Measurements from ENCODE around the gene C10orf62. TPM values are rescaled to one million over a fixed set of nuclear protein-coding genes. Genes with fewer than 3 reads are reported as not detected.

Gene C10orf62
- total and polyA plus RNA-seq, 2 of the 13 experiments (the other 11 are each of a cell fraction or from before 2014, with no cell fraction given): 0.61 to 1.6 TPM

DNA sequence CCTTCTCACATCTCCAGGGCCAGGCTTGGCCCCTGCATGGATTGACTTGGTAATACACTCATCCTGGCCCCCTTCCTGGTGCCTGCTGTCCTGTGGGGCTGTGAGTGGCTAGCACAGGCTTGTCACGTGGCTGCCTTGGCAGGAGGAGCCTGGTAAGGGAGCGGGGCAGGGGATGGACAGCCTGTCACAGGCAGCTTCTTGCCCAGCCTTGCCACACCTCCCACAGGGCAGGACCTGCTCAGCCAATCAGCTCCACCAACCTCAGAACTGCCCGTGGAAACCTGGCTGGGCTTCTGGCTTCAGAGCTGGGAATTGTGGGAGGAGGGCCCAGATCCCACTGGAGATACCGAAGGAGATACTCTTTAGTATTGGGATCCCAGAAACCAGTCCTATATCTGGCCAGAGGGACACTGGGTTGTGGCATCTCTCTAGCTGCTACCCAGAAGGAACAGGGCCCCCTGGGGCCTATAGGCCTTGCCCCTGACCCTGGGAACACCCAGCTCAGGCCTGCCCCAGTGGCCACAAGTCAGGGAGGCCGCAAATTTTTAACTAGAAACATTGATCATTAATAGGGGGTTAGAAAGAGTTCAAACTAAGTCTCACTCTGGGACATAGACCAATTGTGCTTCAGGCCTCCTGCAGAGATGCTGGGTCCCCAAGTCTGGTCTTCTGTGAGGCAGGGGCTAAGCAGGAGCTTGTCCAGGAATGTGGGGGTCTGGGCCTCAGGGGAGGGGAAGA lies 5.3 kb upstream of the C10orf62 start, which contains the start of gene HOGA1 (continued):
- TF ChIP-seq ZNF674 (CRISPR knock-in tag; IDR thresholded peaks at IDR 0.05; ENCODE audit: low read depth) (no peak), RELA (CRISPR knock-in tag; IDR thresholded peaks at IDR 0.05) (no peak), HOXA5 (CRISPR knock-in tag; IDR thresholded peaks at IDR 0.05) (no peak), POGZ (CRISPR knock-in tag; IDR thresholded peaks at IDR 0.05) (peak; percentile 74), ZNF292 (CRISPR knock-in tag; IDR thresholded peaks at IDR 0.05; ENCODE audit: borderline replicate concordance, low read depth) (peak; percentile 57; the same call in 1 of the 2 replicates), FIP1L1 (IDR thresholded peaks at IDR 0.05; ENCODE audit: borderline replicate concordance, insufficient read depth, low read depth, low read length) (no peak), ZFY (CRISPR knock-in tag; IDR thresholded peaks at IDR 0.05) (peak; percentile 79), BHLHE40 (IDR thresholded peaks at IDR 0.05; ENCODE audit: low read length) (0 out of 2 replicates have a peak, but pooled peaks have one; percentile 40), ZNF605 (CRISPR knock-in tag; IDR thresholded peaks at IDR 0.05) (peak; percentile 74), MEIS1 (CRISPR knock-in tag; IDR thresholded peaks at IDR 0.05; ENCODE audit: borderline replicate concordance) (peak; percentile 42; the same call in 1 of the 2 replicates)
- TF ChIP-seq, protein P1, sequence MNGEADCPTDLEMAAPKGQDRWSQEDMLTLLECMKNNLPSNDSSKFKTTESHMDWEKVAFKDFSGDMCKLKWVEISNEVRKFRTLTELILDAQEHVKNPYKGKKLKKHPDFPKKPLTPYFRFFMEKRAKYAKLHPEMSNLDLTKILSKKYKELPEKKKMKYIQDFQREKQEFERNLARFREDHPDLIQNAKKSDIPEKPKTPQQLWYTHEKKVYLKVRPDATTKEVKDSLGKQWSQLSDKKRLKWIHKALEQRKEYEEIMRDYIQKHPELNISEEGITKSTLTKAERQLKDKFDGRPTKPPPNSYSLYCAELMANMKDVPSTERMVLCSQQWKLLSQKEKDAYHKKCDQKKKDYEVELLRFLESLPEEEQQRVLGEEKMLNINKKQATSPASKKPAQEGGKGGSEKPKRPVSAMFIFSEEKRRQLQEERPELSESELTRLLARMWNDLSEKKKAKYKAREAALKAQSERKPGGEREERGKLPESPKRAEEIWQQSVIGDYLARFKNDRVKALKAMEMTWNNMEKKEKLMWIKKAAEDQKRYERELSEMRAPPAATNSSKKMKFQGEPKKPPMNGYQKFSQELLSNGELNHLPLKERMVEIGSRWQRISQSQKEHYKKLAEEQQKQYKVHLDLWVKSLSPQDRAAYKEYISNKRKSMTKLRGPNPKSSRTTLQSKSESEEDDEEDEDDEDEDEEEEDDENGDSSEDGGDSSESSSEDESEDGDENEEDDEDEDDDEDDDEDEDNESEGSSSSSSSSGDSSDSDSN (CRISPR knock-in tag; IDR thresholded peaks at IDR 0.05): peak; percentile 34; the same call in 1 of the 2 replicates
- TF ChIP-seq, protein P2, sequence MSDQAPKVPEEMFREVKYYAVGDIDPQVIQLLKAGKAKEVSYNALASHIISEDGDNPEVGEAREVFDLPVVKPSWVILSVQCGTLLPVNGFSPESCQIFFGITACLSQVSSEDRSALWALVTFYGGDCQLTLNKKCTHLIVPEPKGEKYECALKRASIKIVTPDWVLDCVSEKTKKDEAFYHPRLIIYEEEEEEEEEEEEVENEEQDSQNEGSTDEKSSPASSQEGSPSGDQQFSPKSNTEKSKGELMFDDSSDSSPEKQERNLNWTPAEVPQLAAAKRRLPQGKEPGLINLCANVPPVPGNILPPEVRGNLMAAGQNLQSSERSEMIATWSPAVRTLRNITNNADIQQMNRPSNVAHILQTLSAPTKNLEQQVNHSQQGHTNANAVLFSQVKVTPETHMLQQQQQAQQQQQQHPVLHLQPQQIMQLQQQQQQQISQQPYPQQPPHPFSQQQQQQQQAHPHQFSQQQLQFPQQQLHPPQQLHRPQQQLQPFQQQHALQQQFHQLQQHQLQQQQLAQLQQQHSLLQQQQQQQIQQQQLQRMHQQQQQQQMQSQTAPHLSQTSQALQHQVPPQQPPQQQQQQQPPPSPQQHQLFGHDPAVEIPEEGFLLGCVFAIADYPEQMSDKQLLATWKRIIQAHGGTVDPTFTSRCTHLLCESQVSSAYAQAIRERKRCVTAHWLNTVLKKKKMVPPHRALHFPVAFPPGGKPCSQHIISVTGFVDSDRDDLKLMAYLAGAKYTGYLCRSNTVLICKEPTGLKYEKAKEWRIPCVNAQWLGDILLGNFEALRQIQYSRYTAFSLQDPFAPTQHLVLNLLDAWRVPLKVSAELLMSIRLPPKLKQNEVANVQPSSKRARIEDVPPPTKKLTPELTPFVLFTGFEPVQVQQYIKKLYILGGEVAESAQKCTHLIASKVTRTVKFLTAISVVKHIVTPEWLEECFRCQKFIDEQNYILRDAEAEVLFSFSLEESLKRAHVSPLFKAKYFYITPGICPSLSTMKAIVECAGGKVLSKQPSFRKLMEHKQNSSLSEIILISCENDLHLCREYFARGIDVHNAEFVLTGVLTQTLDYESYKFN (CRISPR knock-in tag; conservative IDR thresholded peaks at IDR 0.05): peak; percentile 41; the same call in 1 of the 2 replicates
- TF ChIP-seq, protein P3, sequence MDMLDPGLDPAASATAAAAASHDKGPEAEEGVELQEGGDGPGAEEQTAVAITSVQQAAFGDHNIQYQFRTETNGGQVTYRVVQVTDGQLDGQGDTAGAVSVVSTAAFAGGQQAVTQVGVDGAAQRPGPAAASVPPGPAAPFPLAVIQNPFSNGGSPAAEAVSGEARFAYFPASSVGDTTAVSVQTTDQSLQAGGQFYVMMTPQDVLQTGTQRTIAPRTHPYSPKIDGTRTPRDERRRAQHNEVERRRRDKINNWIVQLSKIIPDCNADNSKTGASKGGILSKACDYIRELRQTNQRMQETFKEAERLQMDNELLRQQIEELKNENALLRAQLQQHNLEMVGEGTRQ (IDR thresholded peaks at IDR 0.05; ENCODE audit: low read depth, low read length): peak; percentile 86
- TF ChIP-seq, protein P3 (CRISPR knock-in tag; IDR thresholded peaks at IDR 0.05; ENCODE audit: borderline replicate concordance): peak; percentile 92; the same call in 1 of the 2 replicates
- TF ChIP-seq, protein P4, sequence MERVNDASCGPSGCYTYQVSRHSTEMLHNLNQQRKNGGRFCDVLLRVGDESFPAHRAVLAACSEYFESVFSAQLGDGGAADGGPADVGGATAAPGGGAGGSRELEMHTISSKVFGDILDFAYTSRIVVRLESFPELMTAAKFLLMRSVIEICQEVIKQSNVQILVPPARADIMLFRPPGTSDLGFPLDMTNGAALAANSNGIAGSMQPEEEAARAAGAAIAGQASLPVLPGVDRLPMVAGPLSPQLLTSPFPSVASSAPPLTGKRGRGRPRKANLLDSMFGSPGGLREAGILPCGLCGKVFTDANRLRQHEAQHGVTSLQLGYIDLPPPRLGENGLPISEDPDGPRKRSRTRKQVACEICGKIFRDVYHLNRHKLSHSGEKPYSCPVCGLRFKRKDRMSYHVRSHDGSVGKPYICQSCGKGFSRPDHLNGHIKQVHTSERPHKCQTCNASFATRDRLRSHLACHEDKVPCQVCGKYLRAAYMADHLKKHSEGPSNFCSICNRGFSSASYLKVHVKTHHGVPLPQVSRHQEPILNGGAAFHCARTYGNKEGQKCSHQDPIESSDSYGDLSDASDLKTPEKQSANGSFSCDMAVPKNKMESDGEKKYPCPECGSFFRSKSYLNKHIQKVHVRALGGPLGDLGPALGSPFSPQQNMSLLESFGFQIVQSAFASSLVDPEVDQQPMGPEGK (CRISPR knock-in tag; IDR thresholded peaks at IDR 0.05): peak; percentile 48; the same call in 1 of the 2 replicates
